ENCODE measurements around the gene LIME1.
A peak's percentile ranks its signal among the peaks of the same experiment; 100 is the strongest.

LIME1 gene

DNA sequence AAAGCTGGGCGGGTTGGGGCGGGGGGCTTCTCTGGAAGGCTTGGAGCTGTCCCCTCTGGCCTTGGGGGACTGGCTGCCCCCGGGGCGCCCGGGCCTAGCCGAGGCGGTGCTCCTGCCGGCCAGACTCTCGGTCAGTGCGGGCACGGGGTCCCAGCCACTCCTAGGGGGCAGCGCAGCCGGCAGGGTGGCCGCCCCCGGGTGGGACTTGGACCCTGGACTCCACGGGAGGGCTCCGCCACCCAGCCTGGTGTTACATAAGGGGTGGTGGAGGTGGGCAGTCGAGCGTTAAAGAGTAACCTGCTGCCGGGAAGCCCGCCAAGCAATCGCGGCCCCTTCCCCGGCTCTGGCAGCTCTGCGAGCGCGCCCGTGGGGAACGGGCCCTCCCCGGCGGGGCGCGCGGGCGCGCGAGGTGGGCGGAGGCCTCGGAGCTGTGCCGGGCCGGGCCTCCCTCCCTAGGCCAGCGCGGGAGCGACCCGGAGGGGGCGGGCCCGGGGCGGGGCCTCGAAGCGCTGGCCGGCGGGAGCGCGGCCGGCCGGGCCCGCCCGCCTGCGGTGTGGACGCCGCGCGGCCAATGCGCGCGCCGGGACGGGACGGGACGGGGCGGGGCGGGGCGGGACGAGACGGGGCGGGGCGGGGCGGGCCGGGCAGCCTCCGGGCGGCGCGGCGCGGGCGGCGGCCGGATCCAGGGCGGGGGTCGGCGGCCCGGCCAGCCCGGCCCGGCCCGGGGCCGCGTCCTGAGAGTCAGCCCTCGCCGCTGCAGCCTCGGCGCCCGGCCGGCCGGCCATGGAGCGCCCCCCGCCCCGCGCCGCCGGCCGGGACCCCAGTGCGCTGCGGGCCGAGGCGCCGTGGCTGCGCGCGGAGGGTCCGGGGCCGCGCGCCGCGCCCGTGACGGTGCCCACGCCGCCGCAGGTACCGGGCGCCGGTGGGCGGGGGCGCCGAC, 2.9 kb downstream of the LIME1 start, which contains the start of gene SLC2A4RG:
Gene SLC2A4RG, plus strand, starts transcription at position 647 of the 940 bp plus-strand sequence. Its CDS starts 137 bp downstream, at position 784.
- DNase-seq = peak in 4 of 5 experiments; percentile 49 to 87 (median 64)

- peak in 4 of 5 experiments; percentile 42 to 79 (median 52) for DNase-seq
Observed at GRCh38 chr20:63740070-63740626, 3.7 kb downstream of the LIME1 start.

DNA sequence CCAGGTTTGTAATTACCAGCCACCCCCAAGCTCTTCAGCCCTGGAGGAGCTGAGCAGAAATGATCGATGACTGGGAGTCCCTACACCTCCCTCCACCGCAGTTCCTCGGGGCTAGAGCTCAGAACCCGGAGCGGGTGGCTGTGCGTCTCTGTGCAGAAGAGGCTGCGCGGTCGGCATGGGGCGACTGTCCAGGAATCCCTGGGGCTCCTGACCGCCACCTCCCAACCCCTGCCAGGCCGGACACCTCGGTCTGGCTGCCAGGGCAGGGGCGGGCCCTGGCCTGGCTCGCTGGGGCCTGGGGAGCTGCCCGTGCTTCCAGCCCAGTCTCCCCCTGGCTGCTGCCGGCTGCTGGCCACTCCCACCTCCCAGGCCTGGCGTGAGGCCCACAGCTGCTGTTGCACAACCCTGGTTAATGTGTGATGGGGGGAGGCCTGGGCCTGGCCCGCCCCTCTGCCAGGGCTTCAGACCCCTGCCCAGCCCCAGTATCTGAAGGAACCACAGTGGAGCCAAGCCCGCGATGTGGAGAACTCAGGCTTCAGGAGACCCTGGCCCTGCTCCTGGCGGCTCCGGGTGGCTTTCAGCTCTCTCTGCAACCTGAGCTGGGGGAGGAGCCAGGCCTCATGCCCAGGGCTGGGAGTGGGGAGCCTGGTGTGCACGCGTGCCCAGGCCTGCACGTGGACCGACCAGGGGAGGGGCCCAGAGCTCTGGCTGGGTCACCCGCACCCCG, 4.3 kb downstream of the LIME1 start:
- peak in 2 of 5 experiments; percentile 41 to 69 for DNase-seq

DNA sequence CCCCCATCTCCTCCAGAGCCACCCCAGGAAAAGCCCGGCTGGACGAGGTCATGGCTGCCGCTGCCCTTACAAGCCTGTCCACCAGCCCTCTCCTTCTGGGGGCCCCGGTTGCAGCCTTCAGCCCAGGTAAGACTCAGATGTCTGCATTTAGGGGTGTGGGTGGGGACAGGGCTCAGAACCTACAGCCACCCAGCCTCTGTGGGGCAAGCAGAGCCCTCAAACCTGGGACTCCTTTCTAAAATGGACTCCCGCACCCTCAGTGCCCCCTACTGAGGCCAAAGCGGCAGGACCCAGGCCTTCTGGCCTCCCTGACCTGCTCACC, 4.9 kb downstream of the LIME1 start:
- DNase-seq = no peak

GRCh38 chr20:63741676-63742380, 5.4 kb downstream of the LIME1 start:
- DNase-seq = no peak

DNA sequence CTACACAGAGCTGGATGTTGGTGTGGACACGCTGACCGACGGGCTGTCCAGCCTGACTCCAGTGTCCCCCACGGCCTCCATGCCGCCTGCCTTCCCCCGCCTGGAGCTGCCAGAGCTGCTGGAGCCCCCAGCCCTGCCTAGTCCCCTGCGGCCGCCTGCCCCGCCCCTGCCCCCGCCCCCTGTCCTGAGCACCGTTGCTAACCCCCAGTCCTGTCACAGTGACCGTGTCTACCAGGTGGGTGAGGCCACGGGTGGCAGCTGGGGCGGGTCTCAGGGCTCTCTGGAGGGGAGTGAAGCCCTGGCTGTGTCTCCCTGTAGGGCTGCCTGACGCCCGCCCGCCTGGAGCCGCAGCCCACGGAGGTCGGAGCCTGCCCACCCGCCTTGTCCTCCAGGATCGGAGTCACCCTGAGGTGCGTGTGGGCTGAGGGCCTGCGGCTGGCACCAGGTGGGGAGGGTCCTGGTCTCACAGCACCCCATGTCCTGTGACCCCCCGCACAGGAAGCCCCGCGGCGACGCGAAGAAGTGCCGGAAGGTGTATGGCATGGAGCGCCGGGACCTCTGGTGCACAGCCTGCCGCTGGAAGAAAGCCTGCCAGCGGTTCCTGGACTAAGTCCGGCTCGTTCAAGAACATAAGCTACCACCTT, 6.0 kb downstream of the LIME1 start:
- no peak for DNase-seq

DNA sequence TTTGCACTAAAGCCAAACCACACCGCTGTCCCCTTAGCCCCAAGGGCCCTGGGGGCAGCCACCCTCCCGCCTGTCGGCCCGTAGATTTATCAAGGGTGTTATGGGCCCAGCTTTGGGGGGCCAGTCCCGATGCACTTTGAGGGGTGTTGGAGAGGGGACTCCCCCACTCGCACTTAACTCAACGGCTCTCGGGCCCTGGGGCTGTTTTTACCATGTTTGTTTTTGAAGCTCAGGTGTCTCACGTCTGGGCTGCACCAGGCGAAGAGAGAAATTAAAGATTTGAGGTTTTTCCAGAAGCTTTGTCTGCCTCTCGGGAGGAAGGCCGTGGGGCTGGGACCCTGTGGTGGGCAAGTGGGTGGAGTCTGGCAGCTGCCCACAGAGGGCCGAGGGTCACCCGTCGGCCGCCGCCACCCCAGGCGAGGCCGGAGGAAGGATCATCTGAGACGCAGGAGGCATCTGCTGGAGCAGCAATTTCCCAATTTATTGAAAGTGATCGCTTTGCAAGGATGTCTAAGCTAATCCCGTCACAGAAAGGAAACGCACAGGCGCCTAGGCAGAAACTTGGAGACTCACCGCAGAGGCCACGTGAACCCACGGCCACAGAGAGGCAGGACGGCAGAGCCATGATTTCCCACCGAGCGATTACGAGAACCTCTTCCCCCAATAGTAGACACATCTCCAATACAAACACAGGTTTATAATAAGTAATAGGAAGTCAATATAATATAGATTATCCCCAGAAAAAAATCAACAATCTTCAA, 6.9 kb downstream of the LIME1 start:
- no peak for DNase-seq

DNA sequence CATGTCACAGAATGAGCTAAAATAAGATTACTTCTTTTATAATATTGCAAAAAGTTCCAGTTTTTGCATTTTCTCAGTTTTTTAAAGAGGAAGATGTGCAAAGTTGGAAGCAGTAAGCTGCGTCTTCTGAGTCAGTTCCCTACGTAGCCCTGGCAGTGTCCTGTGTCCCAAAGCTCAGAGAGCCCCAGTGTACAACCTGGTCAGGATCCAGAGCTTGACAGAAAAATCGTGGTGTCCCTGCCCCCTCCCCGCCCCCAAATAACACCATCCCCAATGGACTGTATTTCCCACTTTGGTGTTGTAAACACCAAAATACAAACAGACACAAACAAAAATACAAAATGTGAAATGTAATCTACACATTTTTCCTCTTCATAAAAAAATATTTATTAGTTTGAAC, 7.7 kb downstream of the LIME1 start:
- DNase-seq = no peak

GRCh38 chr20:63744574-63745423, 8.3 kb downstream of the LIME1 start:
- no peak for DNase-seq

GRCh38 chr20:63745424-63745805, 9.0 kb downstream of the LIME1 start:
- no peak for DNase-seq

DNA sequence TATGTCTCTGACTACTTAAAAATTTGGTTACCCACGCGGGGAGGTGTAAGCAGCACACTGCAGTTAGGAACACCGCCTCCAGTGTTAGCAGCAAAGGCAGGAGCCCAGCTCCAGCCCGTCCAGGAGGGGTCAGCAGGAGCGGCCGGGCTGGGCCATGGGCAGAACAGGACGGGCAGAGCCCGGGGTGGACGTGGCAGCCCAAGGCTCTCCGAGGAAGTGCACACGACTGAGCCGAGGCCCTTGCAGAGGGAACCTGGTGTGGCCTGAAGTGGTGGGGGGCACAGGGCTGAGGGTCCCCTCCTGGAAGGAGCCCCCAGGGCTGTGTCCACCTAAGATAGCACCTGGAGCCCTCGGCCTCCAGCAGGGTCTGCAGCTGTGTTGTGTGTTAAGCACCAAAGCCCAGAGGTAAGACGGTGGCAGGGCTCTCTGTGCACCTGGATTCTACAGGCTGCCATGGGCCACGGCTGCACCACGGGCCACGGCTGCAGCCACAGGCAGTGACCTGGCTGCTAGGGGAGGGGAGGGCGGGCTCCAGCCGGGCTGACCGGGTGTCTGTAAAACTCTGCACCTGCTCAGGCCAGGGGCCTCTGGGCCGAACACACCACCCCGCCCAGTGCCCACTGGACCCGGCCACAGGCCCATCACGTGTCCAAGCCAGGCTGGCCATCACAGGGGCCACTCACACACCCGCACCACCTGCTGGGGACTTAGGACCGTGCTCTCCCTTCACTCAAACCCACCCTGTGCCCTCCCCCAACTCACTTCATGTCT, 9.7 kb downstream of the LIME1 start:
- no peak for DNase-seq

GRCh38 chr20:63746751-63747315, 10.4 kb downstream of the LIME1 start:
- DNase-seq = no peak

- DNase-seq = no peak
Observed at GRCh38 chr20:63747622-63748069, 11.2 kb downstream of the LIME1 start.

DNA sequence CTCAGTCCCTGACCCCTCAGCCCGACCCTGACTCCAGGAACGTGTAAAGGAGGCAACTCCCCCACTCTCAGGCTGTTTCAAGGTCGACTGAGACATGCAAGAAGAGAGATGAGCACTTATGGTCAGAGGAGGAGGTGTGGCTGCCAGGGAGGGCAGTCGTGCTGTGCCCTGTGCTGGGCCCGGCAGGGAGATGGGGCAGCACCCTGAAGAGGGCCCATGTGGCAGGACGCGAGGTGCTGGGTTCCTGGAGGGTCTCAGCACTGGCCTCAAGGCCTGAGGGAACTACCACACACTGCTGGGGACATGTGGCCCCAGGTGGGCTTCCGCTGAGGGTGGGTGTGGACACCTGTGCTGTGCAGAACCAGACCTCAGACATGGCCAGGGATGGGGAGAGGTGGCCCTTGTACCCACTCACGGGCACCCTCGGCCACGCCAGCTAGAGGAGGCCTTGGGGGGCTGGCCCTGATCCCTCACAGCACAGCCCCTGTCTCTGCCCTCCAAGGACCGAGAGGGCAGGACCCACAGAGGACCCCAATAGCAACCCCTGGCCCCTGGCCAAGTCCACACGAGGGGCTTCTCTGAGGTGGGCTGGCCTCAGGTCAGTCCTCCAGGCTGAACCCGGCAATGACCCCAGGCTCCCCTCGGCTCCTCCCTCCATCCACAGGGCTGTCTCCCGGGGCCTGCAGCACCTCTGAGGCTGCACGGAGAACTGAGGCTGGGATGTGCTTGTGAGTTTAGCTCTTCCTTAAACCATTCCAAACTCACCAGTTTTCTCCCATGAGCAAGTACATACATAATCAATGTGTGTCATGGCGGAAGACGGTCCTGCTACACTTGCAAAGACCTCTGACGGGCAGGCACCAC, 11.8 kb downstream of the LIME1 start:
- DNase-seq = no peak

DNA sequence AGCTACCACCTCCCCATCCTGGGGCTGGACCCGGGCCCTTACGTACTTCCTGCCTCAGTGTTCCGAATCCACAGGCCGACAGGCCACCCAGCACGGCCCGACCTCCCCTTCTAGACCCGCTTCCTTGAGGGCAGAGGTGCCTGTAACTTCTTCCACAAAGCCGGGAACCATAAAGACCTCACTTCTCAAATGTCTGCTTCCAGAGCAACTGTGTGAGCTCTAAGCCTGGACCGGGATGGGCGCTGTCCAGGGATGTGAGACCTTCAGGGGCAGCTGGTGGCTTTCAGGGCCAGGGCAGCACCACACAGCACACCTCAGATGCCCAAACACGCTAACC, 12.4 kb downstream of the LIME1 start:
- DNase-seq = no peak

DNA sequence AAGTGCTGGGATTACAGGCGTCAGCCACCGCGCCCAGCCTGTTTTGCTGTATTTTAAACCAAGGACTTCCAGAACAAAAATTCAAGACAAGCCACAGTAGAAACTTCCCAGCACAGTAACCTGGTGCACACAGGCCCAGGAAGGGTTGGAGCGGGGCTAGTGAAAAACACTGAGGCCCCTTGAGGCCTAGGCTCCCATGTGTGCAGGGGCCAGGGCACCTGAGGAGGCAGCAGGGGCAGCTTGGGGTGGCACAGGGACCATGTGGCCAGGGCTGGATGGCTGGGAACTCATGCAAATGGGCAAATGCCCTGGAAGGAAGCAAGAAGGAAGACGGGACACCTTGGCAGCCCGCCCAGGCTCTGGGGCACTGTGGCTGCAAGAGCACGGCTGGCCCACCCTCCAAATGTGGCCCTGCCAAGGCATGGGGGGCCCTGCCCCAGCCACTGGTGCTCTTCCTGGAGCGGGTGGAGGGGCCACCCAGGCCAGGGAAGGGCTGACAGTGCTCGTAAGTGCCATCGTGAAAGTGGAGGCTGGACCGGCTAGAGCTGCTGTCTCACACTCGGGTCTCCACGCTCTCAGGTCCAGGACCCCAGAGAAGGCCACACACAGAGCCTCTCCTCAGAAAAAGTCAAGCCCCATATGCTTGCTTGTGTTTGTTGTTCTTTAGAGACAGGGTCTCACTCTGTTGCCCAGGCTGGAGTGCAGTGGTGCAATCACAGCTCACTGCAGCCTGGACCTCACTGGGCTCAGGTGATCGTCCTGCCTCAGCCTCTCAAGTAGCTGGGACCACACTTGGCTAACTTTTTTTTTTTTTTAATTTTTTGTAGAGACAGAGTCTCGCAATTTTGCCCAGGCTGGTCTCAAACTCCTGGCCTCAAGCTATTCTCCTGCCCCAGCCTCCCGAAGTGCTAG, 13.4 kb downstream of the LIME1 start:
- no peak for DNase-seq

GRCh38 chr20:63750807-63751470, 14.5 kb downstream of the LIME1 start:
- peak in 3 of 5 experiments; percentile 47 to 91 (median 51) for DNase-seq
